HG02642 (cell line): ENCODE results near the gene TENM4.
A peak's percentile ranks its signal among the peaks of the same experiment; 100 is the strongest.

Source experiments
- ATAC-seq: cut with Tn5 transposase; IDR thresholded peaks from one replicate; pipeline ENCODE4 v1.9.1; 2021; ENCODE audit warnings: mild to moderate bottlenecking; ENCODE audit not compliant: unreplicated experiment, poor library complexity

The TENM4 gene

DNA sequence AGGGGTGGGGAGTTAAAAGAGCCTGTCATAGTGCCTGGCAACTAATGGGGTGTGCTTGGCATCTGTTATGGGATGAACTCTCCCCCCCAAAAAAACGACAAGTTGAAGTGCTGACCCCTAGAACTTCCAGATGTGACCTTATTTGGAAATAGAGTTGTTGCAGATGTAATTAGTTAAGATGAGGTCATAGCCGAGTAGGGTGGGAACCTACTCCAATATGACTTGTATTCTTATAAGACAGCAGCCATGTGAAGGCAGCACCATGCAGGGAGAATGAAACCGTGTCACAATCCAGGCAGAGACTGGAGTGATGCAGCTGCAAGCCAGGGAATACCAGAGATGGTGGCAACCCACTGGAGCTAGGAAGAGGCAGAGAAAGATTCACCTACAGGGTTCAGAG, 394.5 kb downstream of the TENM4 start:
- ATAC-seq: no peak

DNA sequence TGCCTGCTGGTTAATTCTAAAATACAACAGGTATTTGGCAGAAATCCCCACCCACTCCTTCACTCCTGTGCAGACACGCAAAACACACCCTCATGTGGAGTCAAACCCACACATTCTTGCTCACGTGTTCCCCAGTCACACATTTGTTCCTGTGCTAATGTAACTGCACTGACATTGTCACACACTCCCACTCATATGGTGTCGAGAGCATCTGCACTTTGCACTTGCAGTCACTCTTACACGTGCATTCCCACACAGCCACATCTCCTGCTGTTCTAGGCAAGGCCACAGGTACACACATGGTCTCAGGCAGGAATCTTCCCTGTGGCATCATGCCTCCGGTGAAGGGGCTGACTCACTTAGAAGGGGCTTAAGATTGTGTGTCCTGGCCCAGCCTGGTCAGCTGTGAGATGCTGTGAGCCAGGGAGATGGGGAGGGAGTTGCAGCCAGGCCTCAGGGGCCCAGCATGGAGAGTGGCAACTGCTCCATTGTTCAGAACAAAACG, 395.0 kb downstream of the TENM4 start:
- ATAC-seq: no peak

DNA sequence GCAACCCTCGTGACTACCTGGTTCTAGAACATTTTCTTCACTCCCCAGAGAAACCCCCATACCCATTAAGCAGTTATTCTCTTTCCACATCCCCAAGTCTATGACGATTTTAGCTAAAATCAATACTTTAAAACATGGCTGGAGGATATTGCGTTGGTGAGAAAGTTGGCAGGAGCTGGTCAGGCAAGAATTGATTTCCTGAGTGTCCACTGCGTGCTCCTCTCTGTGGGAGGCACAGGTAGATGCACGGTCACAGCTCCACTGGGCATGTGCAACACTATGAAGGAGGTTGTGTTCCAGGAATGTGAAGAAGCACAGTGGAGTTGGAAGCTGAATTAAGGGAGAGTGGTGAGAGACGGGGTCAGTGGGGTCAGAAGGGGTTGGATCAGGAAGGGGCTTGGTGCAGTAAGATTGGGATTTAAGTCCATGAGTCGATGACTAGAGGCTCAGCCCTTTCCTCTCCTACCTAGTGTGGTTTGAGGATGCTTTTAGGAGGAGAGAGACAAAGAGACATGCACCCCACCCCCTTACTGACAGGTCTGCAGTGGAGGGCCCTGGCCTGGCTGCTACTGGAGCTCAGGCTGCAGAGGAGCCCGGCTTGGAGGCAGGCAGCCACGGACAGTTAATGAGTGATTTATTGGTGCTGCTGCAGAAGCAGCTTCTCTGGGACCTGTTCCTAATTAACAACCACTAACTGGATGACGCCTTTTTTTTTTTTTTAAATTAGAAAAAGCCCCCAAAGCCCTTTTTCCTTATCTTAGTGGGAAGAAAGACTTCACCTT, 395.6 kb downstream of the TENM4 start:
- ATAC-seq: no peak

DNA sequence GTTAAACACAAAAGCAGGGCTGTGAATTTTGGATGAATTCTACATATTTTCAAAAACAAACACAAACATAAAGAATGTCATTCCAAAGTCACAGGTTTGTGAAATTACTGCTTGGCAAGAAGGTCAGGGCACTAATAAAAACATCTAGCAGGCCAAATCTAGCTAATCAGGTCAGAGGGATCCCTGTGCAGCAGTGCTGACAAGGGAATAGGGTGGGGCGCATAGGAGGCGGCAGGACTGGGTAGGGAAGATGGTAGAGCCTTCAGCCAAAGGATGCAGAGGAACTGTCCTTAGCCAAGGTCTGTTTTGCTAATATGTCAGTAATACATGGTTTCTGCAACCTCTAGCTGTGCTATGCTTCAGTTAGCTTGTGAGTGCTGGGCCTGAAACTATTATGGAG, 396.6 kb downstream of the TENM4 start:
- ATAC-seq: no peak

DNA sequence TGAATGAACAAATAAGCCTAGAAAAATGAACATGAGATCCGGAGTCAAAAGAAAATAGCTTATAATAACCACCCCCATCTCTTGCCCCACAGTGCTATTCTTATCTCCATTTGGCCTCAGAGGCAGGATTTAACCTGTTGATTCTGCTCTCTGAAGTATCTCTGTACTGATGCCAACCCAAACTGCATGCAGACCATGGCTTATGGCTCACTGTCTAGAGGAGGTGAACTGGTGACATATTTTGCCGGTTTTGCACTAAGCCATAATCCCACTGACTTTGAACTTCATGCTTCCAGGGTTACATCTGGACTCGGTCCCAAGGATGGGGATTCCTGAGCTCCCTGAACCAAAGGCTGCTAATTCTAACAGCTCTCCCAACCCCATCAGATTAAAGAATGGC, 397.1 kb downstream of the TENM4 start:
- ATAC-seq: no peak

DNA sequence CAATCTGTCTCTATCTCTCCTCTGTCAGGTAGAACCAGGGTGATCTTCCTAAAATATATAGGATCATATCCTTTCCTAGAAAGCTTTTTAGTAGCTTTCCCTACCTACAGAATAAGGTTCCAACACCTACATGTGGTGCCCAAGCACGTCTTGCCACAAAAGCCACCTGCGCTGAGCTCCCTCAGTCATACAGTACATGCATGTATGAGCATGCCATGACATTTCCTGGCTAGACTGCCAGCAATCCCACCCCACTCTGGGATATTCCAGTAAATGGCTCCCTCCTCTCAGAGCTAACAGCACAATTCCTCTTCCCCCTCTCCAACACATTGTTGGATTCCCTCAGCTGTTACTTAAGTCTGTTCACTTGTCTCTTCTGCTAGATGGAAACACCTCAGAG, 398.0 kb downstream of the TENM4 start:
- no peak for ATAC-seq

DNA sequence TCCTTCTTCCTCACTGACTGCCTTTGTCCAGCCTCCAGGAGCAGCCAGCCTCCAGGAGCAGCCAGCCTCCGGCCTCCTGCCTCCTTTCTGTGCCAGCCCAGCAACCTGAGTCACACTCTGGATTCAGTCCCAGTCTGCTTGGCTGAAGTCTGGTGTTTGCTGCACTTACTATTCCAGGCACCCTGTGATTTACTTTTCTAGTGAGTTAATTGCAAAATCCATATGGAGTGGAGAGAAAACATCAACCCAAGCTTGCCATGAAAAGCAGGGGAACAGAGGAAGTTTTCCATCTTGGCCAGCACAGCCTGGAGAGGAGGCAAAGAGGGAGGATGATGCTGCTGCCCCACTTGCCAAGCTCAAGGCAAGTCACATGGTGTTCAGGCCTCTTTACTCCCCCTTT, 400.5 kb downstream of the TENM4 start:
- no peak for ATAC-seq

DNA sequence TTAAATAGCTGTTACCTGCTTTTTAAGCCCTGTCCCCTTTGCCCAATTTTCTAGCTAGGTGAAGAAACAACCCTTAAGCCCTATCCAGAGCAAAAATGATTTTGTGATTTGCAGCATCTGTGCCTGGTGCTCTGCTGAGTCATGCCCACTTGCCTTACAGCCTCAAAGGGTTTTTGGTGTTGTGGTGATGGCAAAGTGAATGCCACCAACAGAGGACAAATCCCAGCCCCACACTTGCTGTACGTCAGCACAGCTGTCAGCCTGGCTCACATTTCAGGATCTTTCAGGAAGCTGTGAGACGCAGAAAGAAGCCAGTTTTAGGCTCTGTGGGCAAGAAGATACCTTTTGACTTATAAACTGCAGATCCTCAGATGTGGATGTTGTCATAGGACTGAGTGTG, 401.7 kb downstream of the TENM4 start:
- ATAC-seq: no peak

DNA sequence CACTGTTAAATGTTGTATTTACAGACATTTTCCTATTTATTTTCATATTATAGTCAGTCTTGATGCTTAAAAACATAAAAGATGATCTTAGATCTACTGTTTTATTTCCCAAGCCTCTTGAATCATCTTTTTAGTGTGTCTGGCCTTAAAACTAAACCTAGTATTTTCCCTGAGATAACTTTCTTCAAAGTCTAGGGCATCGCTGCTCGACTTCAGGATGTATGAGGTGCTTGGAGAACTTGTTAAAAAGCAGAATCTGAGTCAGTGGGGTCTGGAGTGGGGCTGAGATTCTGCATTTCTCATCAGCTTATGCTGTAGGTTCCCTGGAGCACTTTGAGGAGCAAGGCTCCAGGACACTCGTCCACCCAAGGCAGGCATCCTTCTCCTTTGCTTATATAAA, 404.9 kb downstream of the TENM4 start:
- no peak for ATAC-seq

DNA sequence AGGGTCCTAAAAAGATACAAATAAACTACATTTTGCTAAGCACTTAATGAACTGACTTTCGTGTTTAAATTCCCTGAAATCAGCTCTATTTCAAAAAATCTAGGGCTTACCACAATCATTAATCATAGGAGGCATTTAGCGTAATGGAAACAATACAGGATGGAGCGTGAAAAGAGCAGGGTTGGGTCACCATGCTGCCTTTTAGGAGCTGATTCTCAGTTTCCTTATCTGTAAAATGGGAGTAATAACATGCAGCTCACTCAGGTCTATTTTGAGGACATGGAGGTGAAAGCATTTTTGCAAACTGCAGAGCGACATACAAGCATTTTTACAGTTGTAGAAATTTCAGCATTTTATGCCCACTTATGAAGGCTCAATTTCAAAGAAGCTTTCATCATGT, 407.0 kb downstream of the TENM4 start:
- no peak for ATAC-seq

DNA sequence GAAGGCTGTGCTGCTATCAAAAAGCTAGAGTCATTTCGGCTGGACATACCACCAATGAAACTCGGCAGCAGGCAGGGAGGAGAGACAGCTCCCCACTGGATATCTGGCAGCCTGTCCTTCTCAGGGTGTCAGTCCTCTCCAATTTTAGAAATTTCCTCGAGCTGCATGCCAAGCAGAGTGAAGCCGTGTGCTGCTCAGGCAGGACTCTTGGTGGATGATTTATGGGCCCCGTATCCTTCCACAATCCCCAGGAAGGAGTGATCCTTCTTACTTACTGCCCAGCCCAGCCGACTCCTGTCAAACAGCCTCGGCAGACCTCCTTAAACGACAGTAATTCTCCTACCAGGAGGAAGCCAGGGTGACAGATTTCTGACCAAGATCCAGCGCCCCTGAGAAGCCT, 410.4 kb downstream of the TENM4 start:
- ATAC-seq: no peak

DNA sequence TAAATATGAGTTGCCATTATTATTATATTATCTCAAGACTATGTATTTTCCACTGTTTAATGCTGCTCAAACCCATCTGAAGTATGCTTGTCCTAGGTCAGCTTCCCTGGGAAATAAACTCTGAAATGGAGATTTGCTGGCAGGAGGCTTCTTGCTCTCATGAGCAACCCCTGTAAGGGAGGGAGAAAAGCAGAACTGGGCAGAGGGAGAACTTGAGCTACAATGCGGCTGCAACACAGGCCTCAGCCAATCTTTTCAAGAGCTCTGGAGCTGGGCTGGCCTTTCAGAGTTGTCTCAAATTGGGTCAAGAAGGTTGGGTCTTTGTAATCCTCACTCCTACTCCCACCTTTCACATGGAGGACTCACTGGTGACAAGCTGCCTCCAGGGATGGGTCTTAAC, 412.6 kb downstream of the TENM4 start:
- ATAC-seq: no peak

DNA sequence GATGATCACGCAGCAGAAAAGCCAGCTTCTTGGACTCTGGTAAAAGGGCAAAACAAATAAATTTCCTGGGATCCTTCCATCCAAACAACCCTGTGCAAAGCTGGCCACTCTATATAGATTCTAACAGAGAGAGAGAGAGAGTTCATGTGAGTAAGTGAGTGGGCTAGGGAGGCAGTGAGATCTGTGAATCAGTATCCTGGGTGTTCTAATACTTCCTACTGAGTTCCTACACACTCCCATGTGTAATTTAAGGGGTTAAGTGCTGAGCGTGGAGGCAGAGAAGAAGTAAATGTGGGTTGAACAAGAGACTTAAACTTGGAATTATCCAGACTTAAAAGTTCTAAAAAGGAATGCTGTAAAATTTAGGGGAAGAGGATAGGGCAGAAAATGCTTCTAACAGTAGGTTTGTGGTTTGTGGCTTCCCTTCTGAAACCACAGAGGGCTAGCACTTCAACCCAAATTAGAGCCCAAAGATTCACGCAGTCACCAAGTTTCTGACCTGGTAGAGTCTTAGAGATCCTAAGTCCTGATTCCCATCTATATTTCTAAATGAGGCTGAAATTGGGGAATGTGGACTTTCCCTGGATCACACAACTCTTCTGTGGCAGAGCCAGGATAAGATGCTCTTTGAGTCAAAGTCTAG, 413.9 kb downstream of the TENM4 start:
- peak; percentile 81 for ATAC-seq

DNA sequence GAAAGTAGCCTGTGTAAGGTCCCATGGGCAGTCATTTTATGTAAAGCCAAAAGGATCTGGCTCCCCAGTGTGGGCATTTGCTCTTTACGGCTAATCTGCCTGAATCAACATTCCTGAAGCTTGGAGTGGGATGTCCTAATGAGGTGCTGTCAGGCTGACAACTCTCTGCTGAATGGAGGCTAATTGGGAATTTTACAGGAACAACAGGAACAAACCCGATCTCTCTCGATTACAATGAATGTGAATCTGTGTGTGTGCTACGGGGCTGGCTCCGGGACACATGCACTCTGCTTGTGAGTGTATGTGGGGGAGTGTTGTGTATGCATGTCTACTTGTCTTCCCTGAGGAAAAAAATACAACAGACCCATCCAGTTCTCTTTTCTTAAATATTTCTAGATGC, 415.2 kb downstream of the TENM4 start:
- no peak for ATAC-seq

DNA sequence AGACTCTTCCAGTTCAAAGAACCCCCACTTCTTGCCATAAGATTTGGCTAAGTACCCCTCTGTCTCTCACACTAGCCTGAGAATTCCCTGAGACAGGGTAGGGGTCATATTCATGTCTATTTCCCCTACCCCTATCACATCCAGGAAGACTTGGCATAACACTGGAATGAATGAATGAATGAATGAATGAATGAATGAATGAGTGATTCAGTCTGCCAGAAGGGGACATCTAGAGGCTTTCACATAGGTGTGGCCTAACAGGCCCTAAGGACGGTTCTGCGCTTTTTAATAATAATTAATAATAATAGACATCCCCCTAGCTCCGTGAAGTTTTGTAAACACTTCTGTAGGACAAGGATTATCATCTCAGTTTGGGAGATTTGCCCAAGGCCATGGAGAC, 415.7 kb downstream of the TENM4 start:
- no peak for ATAC-seq

DNA sequence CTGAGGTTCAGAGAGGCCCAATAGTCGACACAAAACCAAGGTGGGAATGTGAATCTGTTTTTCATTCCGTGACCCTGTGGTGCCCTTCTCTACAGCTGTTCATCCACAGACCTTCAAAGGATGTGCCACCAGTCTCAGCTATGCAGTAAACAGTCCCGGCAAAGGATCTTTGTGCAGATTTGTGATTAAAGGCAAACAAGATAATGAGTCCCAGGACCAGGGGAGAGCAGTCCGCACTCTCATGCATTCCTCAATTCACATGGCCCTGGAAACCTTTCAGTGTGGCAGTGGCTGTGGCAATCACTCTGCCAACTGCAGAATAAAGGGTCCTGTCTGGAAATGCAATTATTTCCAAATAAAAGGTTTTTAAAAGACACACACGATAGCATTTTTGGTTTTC, 418.6 kb downstream of the TENM4 start:
- ATAC-seq: no peak

DNA sequence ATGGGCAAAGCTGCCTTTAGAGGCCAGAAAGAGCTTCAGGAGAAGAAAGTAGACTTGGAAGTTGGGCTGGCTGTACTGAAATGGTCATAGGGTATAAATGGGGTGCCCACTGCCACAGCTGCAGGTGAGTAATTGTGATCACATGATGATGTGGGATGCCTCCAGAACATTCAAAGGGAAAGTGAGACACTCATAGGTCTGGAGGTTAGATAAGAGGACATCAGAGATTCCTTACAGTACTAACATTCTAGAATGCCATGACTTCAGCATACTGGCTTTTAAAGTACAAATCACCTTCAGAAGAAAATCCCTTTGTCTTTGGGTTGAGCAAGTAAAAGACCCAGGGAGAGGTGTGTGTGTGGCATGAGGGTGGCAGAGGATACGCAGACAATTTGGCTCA, 419.2 kb downstream of the TENM4 start:
- ATAC-seq: no peak

DNA sequence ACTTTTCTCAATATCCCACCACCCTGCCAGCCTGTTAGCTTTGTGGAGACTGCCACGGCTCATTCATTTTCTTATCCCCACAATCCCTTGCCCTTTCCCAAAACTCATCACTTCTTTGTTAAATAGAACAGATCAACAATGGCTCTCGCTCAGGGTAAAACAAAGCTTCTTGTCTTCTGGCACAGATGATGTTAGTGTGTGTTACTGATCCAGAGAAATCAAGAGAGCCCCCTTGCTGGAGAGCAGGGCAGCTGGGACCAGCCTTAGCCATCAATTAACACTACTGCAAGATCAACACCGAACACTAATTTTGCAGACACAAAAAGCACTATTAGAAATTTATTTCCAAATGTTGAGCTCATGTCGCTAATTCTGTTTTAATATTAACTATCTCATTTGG, 420.9 kb downstream of the TENM4 start:
- ATAC-seq: no peak

DNA sequence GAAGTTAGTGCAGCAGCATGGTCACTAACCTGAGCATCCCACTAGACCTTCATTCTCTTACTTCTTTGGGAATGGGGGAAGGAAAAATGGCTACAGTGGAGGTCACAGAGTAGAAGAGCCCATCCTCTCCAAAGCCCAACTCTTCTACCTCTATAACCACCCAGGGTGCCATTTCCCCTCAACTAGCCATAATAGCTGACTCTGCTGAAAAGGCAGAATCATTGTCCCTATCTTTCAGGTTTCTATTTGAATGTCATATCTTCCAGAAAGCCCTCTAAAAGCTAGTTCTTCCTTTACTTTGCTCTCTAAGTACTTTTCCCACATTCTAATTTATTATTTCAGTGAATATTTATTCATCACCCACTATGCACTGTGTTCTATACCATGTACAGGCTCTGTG, 421.6 kb downstream of the TENM4 start:
- no peak for ATAC-seq

DNA sequence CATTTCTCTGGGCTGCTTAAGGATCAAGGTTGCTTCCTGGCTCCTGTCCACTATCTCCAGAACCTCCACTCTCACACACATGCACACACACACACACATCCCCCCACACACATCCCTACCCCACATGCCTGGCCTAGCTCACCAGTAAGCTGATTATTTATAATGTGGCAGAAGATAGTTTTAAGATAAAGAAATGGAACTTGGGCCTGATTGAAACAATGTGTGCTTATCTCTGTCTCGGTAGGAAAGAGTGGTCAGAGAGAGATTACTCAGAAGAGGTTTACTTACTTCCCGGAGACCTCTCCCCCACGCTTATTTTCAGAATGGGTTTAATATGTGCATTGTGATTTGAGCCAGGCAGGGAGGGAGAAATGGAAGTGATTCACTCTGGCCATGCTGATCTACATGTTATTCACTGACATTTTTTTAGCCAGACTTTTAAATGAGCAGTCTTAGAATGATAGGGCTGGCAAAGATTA, 422.4 kb downstream of the TENM4 start:
- no peak for ATAC-seq

DNA sequence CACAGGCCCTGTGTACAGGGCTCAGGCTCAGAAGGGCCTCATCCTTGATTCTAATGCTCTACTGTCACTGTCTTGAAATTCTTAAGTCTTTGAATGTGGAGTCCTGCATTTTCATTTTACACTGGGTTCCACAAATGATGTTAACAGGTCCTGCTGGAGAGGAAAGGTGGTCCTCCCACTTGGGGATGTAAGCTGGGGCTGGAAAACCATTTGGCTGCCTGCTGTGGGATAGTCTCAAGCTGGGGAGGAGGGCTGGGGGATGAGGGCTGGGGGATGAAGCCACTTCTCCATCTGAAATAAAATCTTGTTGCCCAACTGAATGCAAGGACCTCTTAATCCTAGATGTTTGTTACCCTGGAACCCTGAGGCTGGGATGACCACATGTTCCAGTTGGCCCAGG, 423.0 kb downstream of the TENM4 start:
- no peak for ATAC-seq

DNA sequence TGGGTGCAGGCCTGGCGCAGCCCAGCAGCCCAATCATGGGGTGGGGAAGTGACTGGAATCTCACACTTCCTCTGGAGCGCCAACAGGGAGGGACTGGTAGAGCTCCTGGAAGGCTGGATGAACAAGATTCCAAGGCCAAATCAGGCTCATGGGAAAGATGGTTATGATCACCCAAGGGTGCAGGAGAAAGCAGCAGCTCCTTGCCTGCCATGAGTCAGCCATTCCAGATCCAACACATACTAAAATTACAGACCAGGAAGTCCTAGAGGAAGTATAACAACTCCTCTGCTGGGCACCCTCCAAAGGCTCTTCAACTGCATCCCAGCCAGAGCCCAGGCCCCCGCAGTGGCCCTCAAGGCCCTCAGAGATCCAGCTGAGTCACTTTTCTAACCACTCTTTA, 427.3 kb downstream of the TENM4 start:
- ATAC-seq: no peak
